ENCODE measurements around the gene NRXN2.

NRXN2 gene

DNA sequence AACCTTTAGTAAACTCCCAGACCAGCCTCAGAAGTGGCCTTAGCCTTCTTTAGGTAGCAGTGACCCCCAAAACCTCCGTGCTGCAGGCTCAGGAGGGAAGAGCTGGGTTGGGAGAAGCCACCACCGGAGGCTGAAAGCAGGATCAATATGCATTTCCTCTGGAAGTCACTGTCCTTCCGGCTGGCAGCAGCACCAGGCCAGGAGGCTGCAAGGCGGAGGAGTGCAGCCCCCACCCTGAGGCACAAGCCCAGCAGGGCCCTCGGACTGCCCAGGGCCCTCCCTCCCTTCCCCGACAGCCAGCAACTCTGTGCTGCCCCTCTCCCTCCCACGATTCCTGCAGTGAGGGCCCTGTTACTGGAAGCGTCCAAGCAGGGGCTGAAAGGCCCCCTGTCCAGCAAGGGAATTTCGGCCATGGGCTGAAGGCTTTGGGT, 3.2 kb upstream of the NRXN2 start:
- TF ChIP-seq, protein P1, sequence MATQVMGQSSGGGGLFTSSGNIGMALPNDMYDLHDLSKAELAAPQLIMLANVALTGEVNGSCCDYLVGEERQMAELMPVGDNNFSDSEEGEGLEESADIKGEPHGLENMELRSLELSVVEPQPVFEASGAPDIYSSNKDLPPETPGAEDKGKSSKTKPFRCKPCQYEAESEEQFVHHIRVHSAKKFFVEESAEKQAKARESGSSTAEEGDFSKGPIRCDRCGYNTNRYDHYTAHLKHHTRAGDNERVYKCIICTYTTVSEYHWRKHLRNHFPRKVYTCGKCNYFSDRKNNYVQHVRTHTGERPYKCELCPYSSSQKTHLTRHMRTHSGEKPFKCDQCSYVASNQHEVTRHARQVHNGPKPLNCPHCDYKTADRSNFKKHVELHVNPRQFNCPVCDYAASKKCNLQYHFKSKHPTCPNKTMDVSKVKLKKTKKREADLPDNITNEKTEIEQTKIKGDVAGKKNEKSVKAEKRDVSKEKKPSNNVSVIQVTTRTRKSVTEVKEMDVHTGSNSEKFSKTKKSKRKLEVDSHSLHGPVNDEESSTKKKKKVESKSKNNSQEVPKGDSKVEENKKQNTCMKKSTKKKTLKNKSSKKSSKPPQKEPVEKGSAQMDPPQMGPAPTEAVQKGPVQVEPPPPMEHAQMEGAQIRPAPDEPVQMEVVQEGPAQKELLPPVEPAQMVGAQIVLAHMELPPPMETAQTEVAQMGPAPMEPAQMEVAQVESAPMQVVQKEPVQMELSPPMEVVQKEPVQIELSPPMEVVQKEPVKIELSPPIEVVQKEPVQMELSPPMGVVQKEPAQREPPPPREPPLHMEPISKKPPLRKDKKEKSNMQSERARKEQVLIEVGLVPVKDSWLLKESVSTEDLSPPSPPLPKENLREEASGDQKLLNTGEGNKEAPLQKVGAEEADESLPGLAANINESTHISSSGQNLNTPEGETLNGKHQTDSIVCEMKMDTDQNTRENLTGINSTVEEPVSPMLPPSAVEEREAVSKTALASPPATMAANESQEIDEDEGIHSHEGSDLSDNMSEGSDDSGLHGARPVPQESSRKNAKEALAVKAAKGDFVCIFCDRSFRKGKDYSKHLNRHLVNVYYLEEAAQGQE (IDR thresholded peaks at IDR 0.05; ENCODE audit: insufficient read depth in 1 of 2, low read depth in 2 of 2, low read length in 2 of 2) = 0 out of 4 replicates have a peak, but pooled peaks of 1 of the 2 experiments have one; percentile 7
- TF ChIP-seq FOXP2 (optimal IDR thresholded peaks at IDR 0.05; ENCODE audit: borderline replicate concordance, extremely low read depth, extremely low read length, insufficient read depth) (no peak), SIN3A (IDR thresholded peaks at IDR 0.05; ENCODE audit: borderline replicate concordance, insufficient read depth, low read length) (no peak), TAF1 (IDR thresholded peaks at IDR 0.05; ENCODE audit: borderline replicate concordance, insufficient read depth, low read length) (no peak)

DNA sequence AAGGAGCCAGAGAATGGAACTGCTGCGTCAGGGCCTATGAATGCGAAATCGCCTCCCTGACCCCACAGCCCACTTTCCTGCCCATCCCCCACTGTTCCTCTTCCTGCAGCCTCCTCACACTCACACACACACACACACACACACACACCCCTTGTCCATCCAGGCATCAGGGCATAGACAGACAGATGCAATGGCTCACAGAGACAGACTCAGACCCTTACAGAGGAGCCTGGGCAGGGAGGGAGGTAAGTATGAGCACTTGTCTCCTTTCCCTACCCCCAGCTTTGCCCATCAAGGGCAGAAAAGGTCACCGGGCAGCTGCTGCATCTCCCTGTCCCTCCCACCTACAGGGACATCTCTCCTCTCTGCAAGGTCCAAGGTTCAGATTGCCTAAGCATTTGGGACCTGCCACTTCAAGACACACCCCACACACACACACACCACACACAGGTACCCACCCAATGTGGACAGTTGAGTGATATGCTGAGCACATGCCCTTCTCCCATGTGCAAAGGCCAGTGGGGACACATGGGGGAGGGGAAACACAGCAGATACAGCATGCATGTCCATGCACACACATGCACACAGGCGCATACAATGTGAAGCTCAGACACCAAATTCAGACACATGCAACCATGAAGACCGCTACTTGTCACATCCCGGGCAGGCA, 2.0 kb upstream of the NRXN2 start:
- TF ChIP-seq, protein P1 (IDR thresholded peaks at IDR 0.05; ENCODE audit: insufficient read depth in 1 of 2, low read depth in 2 of 2, low read length in 2 of 2) = no peak
- TF ChIP-seq POLR2AphosphoS5 (IDR thresholded peaks at IDR 0.05; ENCODE audit: low read depth, low read length) (no peak), SIN3A (IDR thresholded peaks at IDR 0.05; ENCODE audit: borderline replicate concordance, insufficient read depth, low read length) (no peak), TAF1 (IDR thresholded peaks at IDR 0.05; ENCODE audit: borderline replicate concordance, insufficient read depth, low read length) (no peak), FOXP2 (optimal IDR thresholded peaks at IDR 0.05; ENCODE audit: borderline replicate concordance, extremely low read depth, extremely low read length, insufficient read depth) (no peak)

DNA sequence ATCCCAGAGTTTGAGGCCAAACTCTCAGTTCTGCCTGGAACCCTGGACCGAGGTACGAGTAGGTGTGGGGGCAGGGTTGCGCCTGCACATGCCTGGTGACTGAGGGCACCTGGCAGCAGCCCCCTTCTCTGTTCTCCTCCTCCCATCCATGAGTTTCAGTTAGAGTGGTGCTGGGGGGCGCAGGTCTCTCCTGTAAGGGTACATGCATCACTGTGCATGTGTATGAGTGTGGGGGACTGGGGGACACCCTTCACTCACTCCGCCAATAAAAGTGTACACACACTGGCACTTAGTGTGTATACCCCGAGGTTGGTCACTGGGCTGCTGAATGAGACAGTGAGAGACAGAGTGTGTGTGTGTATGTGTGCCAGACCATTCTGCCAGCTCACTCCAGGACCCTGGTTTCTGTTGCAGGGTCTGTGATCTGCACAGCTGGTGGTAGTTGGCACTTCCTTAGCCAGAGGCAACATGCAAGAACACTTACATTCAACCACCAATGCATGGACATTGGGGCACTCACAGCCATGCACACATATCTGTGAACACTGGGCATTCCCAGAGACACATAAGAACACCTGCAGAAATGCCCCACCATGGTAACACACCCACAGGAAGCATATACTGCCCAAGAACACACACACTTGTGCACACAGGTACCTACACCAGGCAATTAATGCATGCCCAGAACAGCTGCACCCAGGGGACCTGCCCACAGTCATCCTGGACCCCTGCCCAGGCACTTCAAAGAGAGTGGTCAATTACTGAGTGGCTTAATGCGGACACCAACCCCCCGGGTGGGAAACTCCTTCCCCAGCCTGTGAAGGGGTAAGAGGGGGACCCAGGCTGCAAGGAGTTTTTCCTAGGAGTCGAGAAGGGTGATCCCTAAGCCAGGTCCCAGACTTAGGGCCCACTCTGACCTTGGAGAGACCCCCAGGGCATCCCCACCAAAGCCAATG, 1.2 kb upstream of the NRXN2 start:
- TF ChIP-seq POLR2AphosphoS5 (IDR thresholded peaks at IDR 0.05; ENCODE audit: low read depth, low read length) = no peak
- no peak for TF ChIP-seq SIN3A (IDR thresholded peaks at IDR 0.05; ENCODE audit: borderline replicate concordance, insufficient read depth, low read length)
- TF ChIP-seq, protein P1 (IDR thresholded peaks at IDR 0.05; ENCODE audit: insufficient read depth in 1 of 2, low read depth in 2 of 2, low read length in 2 of 2) = no peak
- no peak for TF ChIP-seq TAF1 (IDR thresholded peaks at IDR 0.05; ENCODE audit: borderline replicate concordance, insufficient read depth, low read length)
- TF ChIP-seq FOXP2 (optimal IDR thresholded peaks at IDR 0.05; ENCODE audit: borderline replicate concordance, extremely low read depth, extremely low read length, insufficient read depth) = no peak

DNA sequence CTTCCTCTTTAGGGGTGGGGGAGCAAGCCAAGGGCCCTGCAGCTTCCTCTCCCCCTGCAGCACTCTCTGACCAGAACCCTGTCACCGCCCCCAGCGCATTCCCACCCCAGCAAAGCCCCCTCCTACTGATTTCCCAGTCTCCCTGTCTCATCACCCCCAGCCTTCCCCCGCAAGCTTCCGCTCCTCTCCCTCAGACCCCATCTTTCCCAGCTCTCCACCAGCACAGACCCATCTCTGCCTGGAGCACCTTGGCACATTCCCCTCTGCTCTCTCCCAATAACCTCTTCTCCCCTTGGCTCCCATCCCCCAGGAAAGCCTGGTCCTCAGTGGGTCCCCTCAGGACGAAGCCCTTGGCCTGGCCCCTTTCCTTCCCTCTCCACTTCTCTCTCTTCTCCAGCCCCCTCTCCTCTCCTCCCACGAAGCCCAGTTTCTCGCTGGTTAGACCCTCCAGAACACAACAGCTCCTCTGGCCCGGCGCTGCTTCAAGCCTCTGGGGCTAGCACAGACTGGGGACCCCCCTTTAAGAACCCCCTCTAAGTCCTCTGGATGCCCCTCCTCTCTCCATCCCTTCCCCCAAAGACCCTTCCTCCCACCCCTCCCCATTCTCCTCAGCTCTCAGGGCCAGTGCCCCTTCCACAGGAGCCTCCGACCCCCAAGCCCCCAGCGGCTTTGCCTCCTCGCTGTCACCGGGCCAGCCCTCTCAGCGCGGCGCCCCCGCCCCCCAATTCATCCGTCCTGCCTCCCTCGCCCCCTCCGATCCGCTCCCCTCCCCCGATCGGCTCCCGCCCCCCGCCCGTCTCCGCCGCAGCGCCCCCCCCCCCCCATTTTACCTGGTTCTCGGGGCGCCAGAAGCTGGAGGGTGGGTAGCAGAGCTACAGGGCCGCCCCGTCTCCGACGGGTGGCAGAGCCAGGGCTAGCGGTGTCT, 594 bp downstream of the NRXN2 start:
- no peak for TF ChIP-seq TAF1 (IDR thresholded peaks at IDR 0.05; ENCODE audit: borderline replicate concordance, insufficient read depth, low read length)
- TF ChIP-seq FOXP2 (optimal IDR thresholded peaks at IDR 0.05; ENCODE audit: borderline replicate concordance, extremely low read depth, extremely low read length, insufficient read depth) = no peak
- TF ChIP-seq SIN3A (IDR thresholded peaks at IDR 0.05; ENCODE audit: borderline replicate concordance, insufficient read depth, low read length) = no peak
- TF ChIP-seq POLR2AphosphoS5 (IDR thresholded peaks at IDR 0.05; ENCODE audit: low read depth, low read length) = no peak
- TF ChIP-seq, protein P1 (IDR thresholded peaks at IDR 0.05; ENCODE audit: insufficient read depth in 1 of 2, low read depth in 2 of 2, low read length in 2 of 2) = no peak
